Measurements from ENCODE around the gene NR2F1.

DNA sequence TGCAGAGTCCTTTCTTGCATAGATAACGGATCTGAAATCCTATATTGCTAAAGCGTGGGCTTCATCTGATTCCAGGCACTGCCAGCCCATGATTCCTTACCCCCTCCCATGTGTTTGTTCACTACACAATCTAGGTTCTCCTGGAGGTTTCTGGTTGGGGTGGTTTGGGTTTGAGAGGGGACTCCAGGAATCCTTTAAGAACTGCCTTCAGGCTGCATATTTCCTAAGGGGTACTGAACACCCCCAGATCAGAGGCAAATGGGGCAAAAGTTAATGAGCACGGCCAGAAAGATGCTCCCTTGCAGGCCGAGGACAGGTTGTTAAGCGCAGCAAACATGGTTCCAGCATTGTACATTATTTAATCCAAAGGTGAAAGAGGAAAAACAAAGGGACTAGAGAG lies 9.9 kb downstream of the NR2F1 start:
- TF ChIP-seq GATA3 (IDR thresholded peaks at IDR 0.05; ENCODE audit: low read depth, low read length) (no peak), GATA2 (IDR thresholded peaks at IDR 0.05; ENCODE audit: low read depth, low read length) (no peak)

Measured in SH-SY5Y (cell line).